ENCODE results near the gene PHACTR1.
"Not testable (repeated sequence)": the region's sequence is repeated elsewhere in the genome, so short reads cannot be mapped to it uniquely, and the experiment has no call there.

PHACTR1 gene

DNA sequence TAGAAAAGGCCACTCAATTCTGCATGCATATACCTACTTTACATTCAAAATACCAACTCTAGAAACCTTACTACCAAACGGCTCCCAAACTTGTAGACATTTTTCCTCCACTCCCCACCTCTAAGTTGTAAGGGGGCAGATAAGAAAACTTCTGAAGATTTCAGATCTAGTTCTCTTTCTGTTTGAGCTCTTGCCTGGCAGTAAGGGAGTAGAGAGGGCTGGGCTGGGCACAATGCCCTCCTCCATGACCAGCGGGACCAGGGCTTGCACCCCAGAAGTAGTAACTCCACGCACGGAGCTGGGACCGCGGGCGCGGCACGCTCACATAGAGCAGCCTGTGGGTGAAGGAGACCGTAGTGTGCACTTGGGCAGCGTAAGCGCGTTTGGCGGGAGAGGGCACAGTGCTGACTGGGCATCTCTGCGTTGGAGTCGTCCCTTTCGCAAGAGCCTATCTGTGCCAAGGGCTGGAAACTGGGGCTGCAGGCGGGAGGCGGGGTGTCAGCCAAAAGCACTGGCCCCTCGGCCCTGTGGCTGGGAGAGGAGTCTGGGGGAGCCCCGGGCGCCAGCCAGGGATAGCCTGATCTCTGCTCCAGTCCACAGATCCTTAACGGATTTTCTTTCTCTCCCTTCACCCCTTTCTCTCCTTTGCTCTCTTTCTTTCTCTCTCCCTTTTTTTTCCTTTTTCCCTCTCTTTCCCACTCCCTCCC lies 32.4 kb downstream of the PHACTR1 start:
- no peak overlapping the region for H3K27ac ChIP-seq
- H3K4me3 ChIP-seq = no peak overlapping the region

DNA sequence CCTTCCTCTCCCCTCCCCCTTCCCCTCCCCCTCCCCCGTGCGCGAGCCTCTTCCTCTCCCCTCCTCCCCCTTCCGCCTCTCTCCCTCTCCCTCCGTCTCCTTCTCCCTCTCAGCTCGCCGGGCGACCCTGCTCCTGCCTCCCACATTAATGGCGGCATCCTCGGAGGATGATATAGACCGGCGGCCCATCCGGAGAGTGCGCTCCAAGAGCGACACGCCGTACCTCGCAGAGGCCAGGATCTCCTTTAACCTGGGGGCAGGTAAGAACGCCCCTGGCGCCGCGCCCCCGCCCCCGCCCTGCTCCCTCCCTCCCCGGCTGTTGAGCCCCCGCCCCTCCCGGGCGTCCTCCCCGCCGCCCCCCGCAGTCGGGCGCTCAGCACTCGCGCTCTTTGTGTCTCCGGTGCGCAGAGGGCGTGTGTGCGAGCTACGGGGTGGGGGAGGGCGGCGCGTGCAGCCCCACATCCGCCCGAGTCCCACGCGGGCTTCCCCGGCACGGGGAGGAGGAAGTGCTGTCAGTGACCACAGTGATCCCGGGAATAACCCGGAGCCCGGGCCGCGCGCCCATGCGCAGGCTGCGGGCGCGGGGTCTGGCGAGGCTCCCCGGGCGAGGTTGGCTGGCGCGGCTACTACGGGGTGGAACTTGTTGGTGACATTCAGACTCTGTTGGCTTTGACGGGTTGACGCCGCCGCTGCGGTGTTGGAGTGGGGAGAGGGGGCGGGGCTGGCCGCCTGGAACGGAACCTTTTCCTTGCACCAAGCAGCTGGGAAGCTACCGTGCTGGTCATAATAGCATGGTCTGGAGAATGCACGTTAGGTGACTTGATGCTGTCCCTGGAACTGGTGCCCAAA lies 33.2 kb downstream of the PHACTR1 start:
- Histone ChIP-seq H3K27ac (no peak overlapping the region), H3K4me3 (no peak overlapping the region)

DNA sequence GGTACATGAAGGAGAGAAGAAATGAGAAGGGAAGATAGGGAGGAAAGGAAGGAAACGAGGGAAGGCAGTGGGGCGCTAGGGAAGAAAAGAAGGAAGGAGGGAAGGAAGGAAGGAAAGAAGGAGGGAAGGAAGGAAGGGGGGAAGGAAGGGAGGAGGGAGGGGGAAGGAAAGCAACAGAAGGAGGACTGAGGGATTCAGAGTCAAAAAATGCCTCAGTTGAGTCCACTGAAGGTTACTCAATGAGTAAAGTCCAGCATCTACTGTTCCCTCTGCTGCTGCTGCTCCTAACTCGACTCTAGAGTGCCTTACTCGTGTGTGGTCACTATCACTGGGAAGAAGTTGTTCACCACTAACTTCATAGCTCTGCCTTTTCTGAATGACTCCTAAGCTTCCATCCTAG lies 33.8 kb downstream of the PHACTR1 start:
- Histone ChIP-seq H3K27ac (no peak overlapping the region), H3K4me3 (no peak overlapping the region)

DNA sequence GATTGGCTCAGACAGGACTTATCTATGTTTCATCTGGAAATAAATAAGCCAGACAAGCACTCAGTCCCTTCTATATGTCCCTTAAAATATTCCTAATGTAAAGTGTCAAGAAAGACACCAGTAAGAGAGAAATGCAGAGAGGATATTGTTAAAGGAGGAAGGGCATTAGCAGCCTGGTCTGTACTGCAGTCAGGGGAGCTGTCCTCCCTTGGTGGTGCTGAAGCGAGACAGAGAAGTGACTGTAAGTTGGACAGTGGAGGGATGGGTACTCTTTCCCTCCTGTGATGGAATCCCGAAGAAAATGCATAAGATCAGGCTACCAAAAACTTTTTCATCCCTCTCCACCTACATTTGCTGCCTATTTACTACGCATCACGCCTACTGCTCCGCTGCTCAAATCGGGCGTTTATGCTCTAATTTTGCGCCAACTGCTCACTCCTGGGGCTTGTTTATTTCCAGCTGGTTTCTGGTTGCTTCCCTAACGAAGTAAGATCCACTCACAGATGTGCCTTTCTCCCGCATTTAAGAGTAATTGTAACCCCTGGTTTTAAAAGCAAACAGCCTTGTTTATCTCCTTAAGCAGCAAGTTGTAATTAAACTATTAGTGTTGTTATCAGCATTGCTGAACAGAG lies 35.2 kb downstream of the PHACTR1 start:
- Histone ChIP-seq H3K4me3 (no peak overlapping the region), H3K27ac (no peak overlapping the region)

DNA sequence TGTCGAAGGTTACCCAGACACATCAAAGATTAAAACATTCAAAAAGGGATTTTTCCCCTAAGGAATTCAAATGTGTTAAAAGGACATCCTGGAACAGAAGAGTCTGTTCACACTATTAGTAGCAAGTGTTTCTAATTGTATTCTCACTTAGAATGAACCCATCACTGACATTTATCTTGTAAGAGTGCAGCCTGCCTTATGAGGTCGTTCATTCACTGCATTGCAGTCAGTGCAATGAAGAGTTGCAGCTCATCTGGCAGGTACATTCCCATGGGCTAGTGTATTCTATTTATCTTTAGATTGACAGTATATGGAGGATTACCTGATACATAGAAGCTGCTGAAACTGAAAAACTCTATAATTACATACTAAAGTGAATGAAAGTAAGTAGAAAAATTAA lies 36.5 kb downstream of the PHACTR1 start:
- Histone ChIP-seq H3K4me3 (no peak overlapping the region), H3K27ac (no peak overlapping the region)

DNA sequence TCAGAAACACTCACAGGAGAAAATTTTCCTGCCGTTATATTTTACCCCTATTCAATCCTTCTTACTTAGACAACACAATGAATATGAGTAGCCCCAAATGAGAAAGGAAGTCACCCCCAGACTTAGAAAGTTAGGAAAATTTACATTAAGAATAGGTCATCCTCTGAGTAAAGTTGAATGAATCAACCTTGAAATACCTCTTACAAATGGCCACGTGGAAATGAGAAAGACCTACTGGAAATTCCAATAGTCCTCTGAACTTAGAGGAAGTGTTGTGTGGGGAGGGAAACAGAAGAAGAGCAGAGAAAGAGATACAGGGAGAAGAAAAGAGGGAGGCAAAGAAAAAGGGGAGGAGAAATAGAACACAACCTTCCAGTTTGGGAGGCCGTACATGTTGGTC lies 43.7 kb downstream of the PHACTR1 start:
- Histone ChIP-seq H3K4me3 (no peak overlapping the region), H3K27ac (no peak overlapping the region)

DNA sequence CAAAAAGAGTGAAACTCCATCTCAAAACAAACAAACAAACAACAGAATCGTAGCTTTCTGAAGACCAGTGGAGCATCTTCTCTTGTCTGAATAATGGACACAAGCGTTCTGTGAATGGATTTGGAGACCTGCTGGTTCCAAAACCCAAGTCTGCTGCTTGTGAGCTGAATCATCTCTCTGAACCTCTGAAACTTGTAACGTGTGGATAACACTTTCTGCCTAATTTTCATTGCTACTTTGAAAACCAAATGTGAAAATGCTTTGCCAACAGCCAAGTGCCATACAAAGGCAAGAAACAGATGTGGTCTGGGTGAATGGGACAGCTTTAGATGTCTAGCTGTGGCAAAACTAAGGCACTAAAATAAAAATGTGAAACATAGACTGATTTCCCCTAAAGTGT lies 44.3 kb downstream of the PHACTR1 start:
- Histone ChIP-seq H3K4me3 (no peak overlapping the region), H3K27ac (no peak overlapping the region)

DNA sequence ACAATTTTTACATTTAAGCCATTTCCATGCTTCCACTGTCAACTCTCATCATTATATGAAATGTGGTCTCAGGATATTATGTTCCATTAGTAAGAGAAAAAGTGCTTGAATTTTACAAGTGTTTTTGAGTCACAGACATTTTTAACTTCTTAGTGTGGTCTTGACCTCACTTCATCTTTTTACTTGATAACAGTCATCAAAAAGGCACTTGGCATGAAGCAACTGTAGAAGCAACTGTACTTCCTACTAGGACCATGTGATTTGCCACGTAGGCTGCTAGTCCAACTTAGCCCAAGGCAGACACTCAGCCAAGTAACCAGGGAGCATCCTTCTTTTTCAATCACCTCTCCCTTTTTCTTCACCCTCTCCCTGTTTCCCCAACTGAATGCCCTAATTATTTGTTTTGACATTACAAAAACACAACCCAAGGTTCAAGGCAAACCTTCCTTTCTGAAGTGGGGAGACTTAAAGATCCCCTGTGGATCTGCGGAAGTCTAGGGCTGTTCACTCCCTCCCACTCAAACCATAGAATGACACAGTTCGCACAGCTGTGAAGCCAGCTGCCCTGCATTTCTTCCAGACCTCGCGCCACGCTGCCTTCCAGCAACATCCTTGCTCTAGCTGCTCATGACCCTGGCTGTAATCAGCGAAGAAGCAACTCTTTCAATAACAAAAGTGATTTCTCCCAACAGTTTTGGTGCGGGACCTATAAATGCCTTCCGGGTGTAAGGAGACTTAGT lies 45.0 kb downstream of the PHACTR1 start:
- H3K27ac ChIP-seq = peak overlapping the region in 1 of 21 experiments; percentile 7
- H3K4me3 ChIP-seq = no peak overlapping the region

DNA sequence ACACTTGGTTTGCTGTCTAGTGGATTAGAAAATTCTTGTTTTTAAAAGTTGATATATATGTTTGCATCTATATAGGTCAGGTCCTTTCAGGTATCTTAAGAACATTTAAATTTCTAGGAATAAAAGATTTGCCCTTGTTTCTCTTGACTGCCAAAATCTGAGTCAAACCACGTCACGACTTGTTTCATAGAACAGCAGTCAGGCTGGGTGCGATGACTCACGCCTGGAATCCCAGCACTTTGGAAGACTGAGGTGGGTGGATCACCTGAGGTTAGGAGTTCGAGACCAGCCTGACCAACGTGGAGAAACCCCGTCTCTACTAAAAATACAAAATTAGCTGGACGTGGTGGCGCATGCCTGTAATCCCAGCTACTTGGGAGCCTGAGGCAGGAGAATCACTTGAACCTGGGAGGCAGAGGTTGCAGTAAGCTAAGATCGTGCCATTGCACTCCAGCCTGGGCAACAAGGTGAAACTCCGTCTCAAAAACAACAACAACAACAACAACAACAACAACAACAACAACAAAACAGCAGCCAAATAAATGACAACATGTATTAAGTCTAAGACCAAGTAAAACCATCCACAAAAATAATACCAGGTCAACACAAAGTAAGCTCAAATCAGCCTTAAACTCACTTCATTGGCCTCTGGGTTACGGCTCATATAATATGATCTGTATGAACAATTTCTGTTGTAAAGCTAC lies 46.3 kb downstream of the PHACTR1 start:
- not testable (repeated sequence) for H3K27ac ChIP-seq, H3K4me3 ChIP-seq

DNA sequence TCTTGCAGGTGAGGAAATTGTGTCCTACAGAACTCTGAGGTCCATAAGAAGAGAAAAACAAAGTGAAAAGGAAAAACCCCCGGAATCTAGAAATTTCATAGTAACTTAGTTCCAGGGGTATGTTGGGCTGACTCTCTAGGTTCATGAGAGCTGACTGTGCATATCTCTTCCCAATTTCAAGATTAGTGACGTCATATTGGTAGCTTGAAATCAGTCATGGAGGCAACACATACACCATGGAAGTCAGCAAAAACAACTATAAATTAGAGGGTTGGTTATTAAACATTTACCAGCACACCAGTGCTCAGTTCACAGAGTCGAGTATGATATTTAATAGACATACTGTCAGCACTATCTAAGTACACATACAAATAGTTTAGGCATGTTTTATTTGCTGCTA lies 49.8 kb downstream of the PHACTR1 start:
- Histone ChIP-seq H3K4me3 (no peak overlapping the region), H3K27ac (no peak overlapping the region)

DNA sequence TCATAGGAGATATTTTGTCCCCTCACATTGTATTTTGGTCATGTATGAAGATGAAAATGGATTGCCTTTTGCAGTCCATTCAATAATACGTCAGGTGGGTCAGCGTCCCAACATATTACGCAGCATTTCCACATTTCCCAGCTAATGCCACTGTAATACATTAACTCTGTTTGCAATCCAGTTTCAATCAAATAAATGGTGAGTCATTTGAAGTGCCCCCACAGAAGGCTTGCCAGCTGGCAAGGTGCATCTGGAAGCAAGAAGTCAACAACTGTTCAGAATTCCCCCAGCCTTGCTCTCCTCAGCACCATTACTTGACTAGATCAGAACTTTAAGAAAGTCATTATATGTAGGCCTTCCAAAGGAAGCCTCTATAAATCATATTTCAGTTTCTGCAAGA lies 50.4 kb downstream of the PHACTR1 start:
- Histone ChIP-seq H3K4me3 (no peak overlapping the region), H3K27ac (no peak overlapping the region)

DNA sequence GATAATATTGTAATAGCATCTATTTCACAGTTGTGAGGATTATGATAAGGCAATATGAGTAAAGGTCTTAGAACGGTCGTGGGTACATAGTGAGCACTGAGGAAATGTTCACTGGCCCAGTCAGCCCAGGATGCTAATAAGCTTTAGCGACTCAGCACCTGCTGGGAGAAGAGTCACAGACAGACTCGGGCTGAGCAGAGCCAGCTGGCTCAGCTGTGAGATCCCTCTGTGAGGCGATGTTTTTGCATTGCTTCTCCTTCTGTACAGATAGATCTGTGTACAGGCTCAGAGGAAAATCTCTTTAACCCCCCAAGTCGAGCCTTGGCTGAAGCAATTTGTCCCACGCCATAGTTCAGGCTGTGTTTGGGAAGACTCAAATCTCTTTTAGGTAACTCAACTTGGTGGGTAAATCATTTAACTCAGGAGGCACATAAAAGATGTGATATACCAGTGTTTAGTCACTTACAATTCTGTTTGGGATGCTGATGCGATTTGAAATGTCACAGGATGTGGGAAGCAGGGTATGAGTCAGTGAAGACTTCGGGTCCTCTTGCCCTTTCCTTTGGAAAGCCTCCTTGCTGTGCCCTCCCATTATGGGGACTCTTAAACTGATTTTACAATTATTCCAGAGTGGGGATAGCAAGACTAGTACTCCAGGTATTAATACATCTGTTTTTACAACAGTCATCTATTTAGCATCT lies 53.1 kb downstream of the PHACTR1 start:
- no peak overlapping the region for H3K4me3 ChIP-seq

DNA sequence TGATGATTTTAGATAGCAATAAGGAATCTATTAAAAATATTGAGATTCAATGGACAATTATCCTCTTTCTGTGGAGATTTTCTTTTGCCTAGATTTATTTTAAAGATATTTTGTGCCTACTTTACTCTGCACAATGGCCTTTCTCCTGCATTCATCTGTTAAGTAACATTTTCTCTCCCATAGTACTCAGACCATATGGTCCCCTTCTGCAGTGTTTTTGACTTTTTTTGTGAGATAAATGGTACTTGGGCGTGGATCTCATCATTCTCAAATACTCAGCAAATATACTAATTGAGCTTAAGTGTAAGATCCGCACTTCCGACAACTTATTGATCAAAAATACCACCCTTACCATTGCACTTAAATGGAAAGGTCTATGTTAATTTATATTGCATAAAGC lies 55.8 kb downstream of the PHACTR1 start:
- no peak overlapping the region for H3K4me3 ChIP-seq
- H3K27ac ChIP-seq = no peak overlapping the region

More for the DNA sequence above, 53.1 kb downstream of the PHACTR1 start:
- no peak overlapping the region for H3K27ac ChIP-seq

DNA sequence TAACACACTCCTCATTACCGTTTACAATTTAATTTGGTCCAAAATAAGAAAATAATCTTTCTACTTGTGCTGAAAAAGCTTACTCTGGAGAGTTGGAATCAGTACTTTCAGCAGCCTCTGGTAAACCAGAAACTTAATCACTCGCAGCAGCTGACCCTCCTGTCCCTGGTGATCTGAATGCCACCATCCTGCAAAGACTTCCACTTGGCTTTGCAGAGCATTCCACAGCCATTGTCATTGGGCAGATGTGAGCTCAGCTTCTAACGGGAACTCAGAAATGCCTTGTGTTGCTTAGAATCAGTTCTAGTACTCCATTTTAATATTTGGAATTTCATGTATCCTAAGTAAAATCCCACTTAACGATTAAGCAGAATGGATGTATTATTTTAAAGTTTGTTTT lies 59.7 kb downstream of the PHACTR1 start:
- no peak overlapping the region for H3K4me3 ChIP-seq

DNA sequence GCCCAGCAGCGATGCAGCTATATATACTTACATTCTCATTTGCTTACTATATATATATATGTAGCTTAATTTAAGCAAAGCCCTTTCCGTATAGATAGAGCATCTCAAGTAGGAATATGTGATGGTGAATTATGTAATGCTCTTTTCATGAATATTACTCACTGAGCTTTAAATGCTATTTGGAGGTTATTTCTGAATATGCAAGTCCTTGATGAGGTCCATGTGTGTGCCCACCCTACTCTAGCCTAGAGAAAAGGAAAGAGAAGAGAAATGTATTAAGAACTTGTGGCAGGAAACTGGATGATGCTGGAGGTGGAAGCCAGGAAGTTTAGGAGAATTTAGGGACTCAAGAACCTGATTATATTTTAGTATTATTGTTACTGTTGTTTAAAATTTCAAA lies 63.2 kb downstream of the PHACTR1 start:
- Histone ChIP-seq H3K27ac (no peak overlapping the region), H3K4me3 (no peak overlapping the region)

More for the DNA sequence above, 59.7 kb downstream of the PHACTR1 start:
- H3K27ac ChIP-seq = no peak overlapping the region

DNA sequence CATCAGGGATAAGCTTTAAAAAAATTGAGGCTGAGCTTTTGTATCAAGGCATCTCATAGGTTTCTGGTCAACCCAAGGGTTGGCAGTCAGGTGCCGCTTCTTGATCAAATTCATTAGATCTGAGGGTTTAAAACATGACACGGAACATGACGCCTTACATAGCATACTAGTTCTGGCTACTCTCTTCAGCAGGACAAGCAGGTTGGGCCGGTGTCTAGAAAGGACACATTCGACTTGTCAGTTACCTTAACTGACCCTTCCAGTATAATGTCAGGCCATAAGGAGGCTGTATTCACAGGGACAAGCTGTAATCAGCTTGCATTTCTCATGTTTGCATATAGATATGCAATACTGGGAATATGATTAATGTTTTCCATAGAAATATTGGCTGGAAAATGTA lies 65.6 kb downstream of the PHACTR1 start:
- H3K27ac ChIP-seq = no peak overlapping the region
- H3K4me3 ChIP-seq = no peak overlapping the region

DNA sequence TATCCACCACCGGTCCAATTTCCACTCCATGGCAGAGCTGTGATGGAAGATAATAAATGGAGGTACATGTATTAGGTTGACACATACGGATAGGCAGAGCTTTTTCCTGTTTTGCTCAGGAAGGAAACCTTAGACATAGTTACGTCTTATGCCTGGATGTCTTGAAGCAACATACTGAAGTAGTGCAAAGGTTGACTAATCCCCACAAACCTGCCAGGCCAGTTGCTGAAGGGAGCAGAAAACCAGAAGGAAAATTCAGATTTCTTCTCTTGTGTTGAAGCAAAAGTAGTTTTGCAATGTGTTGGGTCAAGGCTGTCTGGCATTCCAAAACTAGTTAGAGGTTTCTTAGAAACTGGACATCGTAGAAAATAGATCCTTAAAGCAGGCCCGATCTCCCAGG lies 68.7 kb downstream of the PHACTR1 start:
- H3K27ac ChIP-seq = no peak overlapping the region
- H3K4me3 ChIP-seq = no peak overlapping the region

DNA sequence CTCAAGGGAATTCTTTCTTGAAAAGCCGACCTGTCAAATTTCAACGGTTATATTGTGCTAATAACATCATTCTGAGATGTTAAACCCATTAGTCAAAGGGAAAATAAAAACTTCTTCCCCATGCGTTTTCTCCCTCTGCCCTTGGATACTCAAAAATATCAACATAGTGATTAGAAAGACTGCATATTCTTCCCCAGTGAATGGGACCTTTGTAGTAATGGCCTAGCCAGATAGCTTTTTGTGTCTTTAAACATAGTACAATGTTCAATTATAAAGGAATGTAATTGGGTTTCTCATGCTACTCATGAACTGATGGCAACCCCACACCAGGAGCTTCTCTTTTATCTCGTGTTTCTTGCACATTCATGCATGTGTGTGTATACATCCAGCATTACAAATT lies 69.4 kb downstream of the PHACTR1 start:
- Histone ChIP-seq H3K4me3 (no peak overlapping the region), H3K27ac (no peak overlapping the region)

DNA sequence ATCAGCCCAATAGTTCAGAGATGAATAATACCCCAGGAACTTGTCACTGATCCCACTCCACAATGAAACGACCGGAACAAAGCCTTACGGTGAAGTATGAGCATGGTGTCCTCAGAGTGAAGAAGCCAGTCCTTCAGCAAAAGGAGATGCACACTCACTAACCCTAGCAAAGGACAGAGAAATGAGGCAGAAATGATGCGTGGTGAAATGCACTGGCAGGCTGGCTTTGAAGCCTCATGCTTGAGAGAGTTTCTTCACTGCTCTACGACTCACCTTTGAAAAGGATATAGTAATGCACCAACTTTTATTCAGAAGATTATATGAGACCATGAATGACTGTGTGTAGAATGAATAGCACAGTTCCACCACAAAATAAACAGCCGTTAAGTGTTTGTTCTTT lies 74.8 kb downstream of the PHACTR1 start:
- Histone ChIP-seq H3K27ac (no peak overlapping the region), H3K4me3 (no peak overlapping the region)

Measured in skin epidermis (tissue), 12 donors.